Measurements from ENCODE around the gene PRKCB. TPM values are rescaled to one million over a fixed set of nuclear protein-coding genes. Genes with fewer than 3 reads are reported as not detected.

Gene PRKCB
- polyA plus RNA-seq, 2 of the 4 experiments (the other 2 are of a cell fraction): 0.09 to 0.22 TPM

- no peak for FAIRE-seq
- POLR2A ChIA-PET: no interaction called here
- WGBS (ENCODE audit: missing lambda C conversion rate): 22% methylated on average over 2 of the region's 2 CpGs
Observed at GRCh38 chr16:24131294-24131693, 295.5 kb downstream of the PRKCB start.

GRCh38 chr16:24132048-24132796 is 296.4 kb downstream of the PRKCB start:
- no peak for ATAC-seq
- 3% methylated on average over 2 of the region's 2 CpGs for WGBS (ENCODE audit: missing lambda C conversion rate)
- CTCF ChIA-PET: no interaction called here

More at GRCh38 chr16:24131294-24131693, 295.5 kb downstream of the PRKCB start:
- no peak for TF ChIP-seq MAFK (IDR thresholded peaks at IDR 0.05; ENCODE audit: partially characterized antibody)
- Histone ChIP-seq H3K4me3 (no peak overlapping the region), H3K9me3 (no peaks in the 10 kb centered on the region), H3K27ac (no peak overlapping the region), H3K4me2 (no peak overlapping the region), H3K4me1 (no peaks in the 10 kb centered on the region)
- DNase-seq (ENCODE audit: low read depth in 1 of 2, low spot score in 1 of 2): no peak
- CTCF ChIA-PET: interaction anchor here (0.8 to 1.1 kb wide), 2 partner anchors 86 to 122 kb away, joined by 3 read pairs; no protein-coding TSS in a partner anchor
- no peak for ATAC-seq

GRCh38 chr16:24132797-24133155 is 297.0 kb downstream of the PRKCB start:
- H3K4me1 ChIP-seq: no peaks in the 10 kb centered on the region
- FAIRE-seq: no peak
- no peak for DNase-seq (ENCODE audit: low read depth in 1 of 2, low spot score in 1 of 2)
- ATAC-seq: no peak
- CTCF ChIA-PET: no interaction called here
- TF ChIP-seq RNF2 (IDR thresholded peaks at IDR 0.05; ENCODE audit: borderline replicate concordance, low read depth): no peak
- no peak for TF ChIP-seq MAZ (IDR thresholded peaks at IDR 0.05; ENCODE audit: borderline replicate concordance, low read depth, low read length)
- no peak for TF ChIP-seq JUNB (IDR thresholded peaks at IDR 0.05)
- no peak for TF ChIP-seq CTCF (IDR thresholded peaks at IDR 0.05)
- no peak for TF ChIP-seq ESRRA (IDR thresholded peaks at IDR 0.05; ENCODE audit: borderline replicate concordance, low read length)
- no peak for TF ChIP-seq RARB (CRISPR knock-in tag; IDR thresholded peaks at IDR 0.05)
- TF ChIP-seq ZFP36 (IDR thresholded peaks at IDR 0.05; ENCODE audit: borderline replicate concordance, partially characterized antibody): no peak
- no peak for TF ChIP-seq POLR2A (IDR thresholded peaks at IDR 0.05; ENCODE audit: low read length)
- TF ChIP-seq NR3C1 (IDR thresholded peaks at IDR 0.05): no peak
- no peak for TF ChIP-seq BHLHE40 (IDR thresholded peaks at IDR 0.05; ENCODE audit: low read depth, low read length)
- no peak for TF ChIP-seq FOSL2 (IDR thresholded peaks at IDR 0.05)
- no peak for TF ChIP-seq FOSL2 (CRISPR knock-in tag; IDR thresholded peaks at IDR 0.05)
- TF ChIP-seq ZC3H11A (IDR thresholded peaks at IDR 0.05): no peak
- TF ChIP-seq PHF8 (IDR thresholded peaks at IDR 0.05; ENCODE audit: borderline replicate concordance, low read depth): no peak
- no peak for TF ChIP-seq KDM5A (IDR thresholded peaks at IDR 0.05)
- H3K4me3 ChIP-seq: no peak overlapping the region
- no peak overlapping the region for H3K27ac ChIP-seq
- H3K4me2 ChIP-seq: no peak overlapping the region
- 0% methylated on average over 3 of the region's 3 CpGs for WGBS (ENCODE audit: missing lambda C conversion rate)
- H3K9me3 ChIP-seq: no peaks in the 10 kb centered on the region
- POLR2A ChIA-PET: no interaction called here

More at GRCh38 chr16:24132048-24132796, 296.4 kb downstream of the PRKCB start:
- no peak overlapping the region for H3K4me2 ChIP-seq
- H3K4me3 ChIP-seq: no peak overlapping the region
- no peaks in the 10 kb centered on the region for H3K4me1 ChIP-seq
- H3K27ac ChIP-seq: no peak overlapping the region
- no peaks in the 10 kb centered on the region for H3K9me3 ChIP-seq
- FAIRE-seq: no peak
- TF ChIP-seq FOXS1 (CRISPR knock-in tag; IDR thresholded peaks at IDR 0.05) (no peak), FOSL2 (IDR thresholded peaks at IDR 0.05) (no peak), FOSL2 (CRISPR knock-in tag; IDR thresholded peaks at IDR 0.05) (no peak), JUNB (IDR thresholded peaks at IDR 0.05) (no peak), SREBF2 (IDR thresholded peaks at IDR 0.05) (no peak), BCL3 (IDR thresholded peaks at IDR 0.05) (no peak), JUN (IDR thresholded peaks at IDR 0.05) (no peak), MAZ (IDR thresholded peaks at IDR 0.05; ENCODE audit: borderline replicate concordance, low read depth, low read length) (no peak), MAX (IDR thresholded peaks at IDR 0.05) (no peak)
- POLR2A ChIA-PET: no interaction called here
- DNase-seq (ENCODE audit: low read depth in 1 of 2, low spot score in 1 of 2): no peak

Measured in A549 (cell line).